RPMI7951 (cell line): ENCODE measurements around the gene SCNN1A. TPM values are rescaled to one million over a fixed set of nuclear protein-coding genes. Genes with fewer than 3 reads are reported as not detected.
"Not testable (repeated sequence)": the region's sequence is repeated elsewhere in the genome, so short reads cannot be mapped to it uniquely, and the experiment has no call there.

Experiments
- DNase-seq: peaks from one replicate; pipeline ENCODE4 v3.0.0-alpha.2; 2012; ENCODE audit warnings: low read depth
- total RNA-seq: library from RNA; depleted of rRNA; stranded (reverse); fragments of >200 nt; shearing (Covaris generic); gene quantifications from 2 replicates; pipeline ENCODE4 v1.2.3, GENCODE V29; 2014

SCNN1A gene
- total RNA-seq, 1 experiment from 2014 or later = not detected

- peak; percentile 62 for DNase-seq
Measured at GRCh38 chr12:6347367-6348338, 27.7 kb downstream of the SCNN1A start.

DNA sequence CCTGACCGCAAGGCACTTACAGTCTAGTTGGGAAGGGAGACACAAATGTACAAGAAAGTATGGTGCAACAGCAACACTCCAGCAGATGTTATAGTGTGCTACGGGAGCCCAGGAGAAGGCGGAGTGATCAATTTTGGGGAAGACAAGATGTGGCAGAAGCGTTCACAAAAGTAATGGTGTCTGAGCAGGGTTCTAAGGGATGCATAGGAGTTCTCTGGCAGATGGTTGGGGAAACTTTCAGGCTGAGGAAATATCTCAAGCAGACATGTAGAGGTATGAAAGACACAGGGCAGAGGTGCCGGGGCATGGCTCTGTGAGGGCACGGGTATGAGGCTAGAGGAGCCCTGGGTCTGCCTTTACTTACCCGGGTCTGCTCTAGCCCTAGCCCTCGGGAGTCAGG is 28.4 kb downstream of the SCNN1A start:
- DNase-seq = no peak

DNA sequence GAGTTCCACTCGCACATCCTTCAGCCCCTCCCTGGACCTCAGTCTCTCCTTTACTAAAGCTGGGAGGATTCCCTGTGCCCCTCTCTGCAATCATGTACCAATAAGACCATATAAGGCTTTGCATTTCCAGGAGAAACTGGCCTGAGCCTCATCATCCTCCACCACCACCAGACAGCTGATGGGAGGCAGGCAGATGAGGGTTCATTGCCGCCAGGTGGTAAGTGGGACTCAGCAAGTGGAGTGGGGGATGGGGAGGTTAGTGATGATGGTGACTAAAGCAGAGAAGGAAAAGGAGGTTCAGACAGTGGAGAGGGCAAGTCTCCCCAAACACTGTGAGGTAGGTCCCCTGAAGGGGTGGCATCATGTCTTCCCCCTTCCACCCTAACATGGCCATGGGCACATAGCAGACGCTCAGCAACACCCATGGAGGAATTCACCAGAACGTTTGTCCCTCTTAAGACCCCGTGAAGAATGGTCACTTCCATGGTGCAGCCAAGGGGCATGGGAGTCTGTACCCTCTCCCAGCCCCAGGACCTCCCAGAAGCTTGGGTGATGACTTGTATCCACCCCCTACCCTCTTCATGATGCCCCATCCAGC is 29.0 kb downstream of the SCNN1A start:
- DNase-seq = no peak

- DNase-seq = peak; percentile 92
Measured at GRCh38 chr12:6345319-6346091, 29.9 kb downstream of the SCNN1A start.

GRCh38 chr12:6344101-6344660 is 31.2 kb downstream of the SCNN1A start:
- DNase-seq = not testable (repeated sequence)

DNA sequence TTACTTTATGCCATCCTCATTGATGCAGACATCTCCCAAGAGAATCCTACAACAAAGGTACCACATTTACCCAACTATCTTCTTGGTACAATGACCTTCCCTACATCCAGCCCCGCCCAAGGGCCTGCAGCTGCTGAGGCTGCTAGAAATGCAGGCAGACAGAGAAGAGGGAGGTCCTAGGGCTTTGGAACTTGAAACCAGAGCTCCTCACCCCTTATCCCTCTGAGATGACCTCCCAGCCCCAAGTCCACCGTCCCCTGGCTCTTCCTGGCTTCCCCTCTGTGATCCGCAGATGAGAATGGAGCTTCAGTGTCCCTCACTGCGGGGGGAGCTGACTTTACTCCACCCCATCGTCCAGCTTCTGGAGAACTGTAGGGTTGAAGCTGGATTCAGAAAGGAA is 31.8 kb downstream of the SCNN1A start:
- no peak for DNase-seq

GRCh38 chr12:6342140-6342889 is 33.0 kb downstream of the SCNN1A start:
- no peak for DNase-seq

GRCh38 chr12:6341417-6342139 is 33.8 kb downstream of the SCNN1A start, which contains the start of gene TNFRSF1A:
Gene TNFRSF1A (minus strand): TSS chr12:6342076. CDS start chr12:6341814, 262 bp downstream.
- peak; percentile 79 for DNase-seq

- DNase-seq = no peak
Measured at GRCh38 chr12:6340745-6341416, 34.5 kb downstream of the SCNN1A start.

DNA sequence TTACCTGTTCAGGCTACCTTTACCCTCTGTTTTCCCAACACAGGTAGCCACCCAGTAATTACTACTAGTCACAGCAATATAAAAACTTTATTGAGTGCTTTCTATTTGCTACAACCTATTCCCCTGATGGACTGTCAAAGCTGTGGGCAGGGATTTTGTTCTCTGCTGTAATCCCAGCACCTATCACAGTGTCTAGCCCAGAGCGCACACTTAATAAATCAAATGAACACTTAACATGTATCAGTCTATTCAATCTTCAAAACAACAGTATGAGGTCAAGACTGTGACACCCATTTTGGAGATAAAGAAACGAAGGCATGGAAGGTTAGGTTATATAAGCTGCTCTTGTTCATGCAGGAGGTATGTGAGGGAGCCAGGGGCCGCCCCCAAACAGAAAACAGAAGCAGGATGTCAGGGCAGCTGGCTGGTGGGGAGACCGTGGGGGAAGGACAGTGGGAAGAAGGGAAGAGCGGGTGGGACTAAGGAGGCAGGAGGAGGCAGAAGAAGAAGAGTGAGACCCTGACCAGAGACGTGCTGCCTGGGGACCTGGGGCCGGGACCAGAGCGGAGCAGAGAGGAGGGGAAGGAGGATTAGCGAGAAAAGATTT is 35.2 kb downstream of the SCNN1A start:
- DNase-seq = peak; percentile 66

DNA sequence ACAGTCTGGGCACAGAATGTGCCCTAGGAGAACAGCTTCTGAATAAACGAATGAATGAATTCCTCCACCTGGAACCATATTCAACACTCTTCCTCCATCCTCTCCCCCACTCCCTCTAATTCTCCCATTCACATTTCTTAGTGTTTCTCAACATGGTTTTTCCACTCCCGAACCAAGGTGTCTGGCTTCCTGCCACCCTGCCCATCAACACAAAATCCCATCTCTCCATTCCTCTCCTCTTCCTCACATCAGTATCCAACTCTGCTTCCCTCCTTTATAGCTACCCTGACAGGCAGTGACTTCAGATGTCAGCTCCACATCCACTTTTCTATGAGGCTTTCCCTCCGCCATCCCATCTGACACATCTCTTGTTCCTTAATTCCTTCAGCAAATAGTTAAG is 36.4 kb downstream of the SCNN1A start:
- DNase-seq = no peak

DNA sequence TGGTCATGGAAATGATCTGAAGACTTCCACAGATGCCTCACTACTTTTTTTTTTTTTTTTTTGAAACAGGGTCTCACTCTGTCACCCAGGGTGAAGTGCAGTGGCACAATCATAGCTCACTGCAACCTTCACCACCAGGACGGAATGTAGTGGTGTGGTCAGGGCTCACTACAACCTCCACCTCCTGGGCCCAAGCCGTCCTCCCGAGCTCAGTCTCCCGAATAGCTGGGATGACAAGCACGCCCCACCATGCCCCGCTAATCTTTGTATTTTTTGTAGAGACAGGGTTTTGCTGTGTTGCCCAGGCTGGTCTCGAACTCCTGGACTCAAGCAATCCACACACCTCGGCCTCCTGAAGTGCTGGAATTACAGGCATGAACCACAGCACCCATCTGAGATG is 36.8 kb downstream of the SCNN1A start:
- DNase-seq = not testable (repeated sequence)

- no peak for DNase-seq
Measured at GRCh38 chr12:6337958-6338433, 37.4 kb downstream of the SCNN1A start.

GRCh38 chr12:6336889-6337853 is 38.2 kb downstream of the SCNN1A start:
- peak; percentile 37 for DNase-seq

- peak; percentile 98 for DNase-seq
Measured at GRCh38 chr12:6336079-6336888, 39.1 kb downstream of the SCNN1A start.

DNA sequence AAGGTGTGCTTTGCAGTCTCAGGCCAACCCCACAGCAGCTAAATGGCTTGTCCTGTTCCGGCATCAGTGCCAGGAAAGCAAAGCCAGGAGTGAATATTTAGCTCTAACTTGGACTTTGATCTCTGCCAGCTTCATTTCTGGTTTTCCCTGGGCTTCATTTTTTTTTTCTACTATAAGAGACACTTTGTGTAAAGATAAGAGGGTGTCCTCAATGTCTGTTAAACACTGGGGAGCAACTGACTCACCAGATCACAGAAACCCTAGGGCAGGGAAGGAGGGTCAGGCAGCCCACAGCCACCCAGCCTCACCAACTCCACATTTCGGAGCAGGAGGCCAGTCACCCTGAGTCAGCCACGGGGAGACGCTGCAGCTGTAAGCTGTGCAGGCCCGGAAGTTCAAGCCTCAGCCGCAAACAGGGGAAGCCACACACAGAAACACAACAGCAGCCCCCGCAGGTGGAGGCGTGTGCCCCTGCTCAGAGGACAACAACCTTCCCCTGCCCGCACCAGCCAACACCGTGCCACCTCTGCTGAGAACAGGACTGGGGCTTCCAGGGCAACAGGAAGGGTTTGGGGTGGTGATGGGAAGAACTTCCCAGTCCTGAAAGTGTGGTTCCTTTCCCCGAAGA is 39.8 kb downstream of the SCNN1A start:
- peak; percentile 90 for DNase-seq
